B cell (primary cell): ENCODE data around the gene SPOCD1.

Source experiments
- CTCF ChIP-seq: fragments of 200-600 bp; IDR thresholded peaks from one replicate; pipeline ENCODE4 v1.8.0; 2022; ENCODE audit warnings: antibody characterized with exemption, mild to moderate bottlenecking
- EZH2 ChIP-seq: IDR thresholded peaks from 2 replicates; pipeline ENCODE4 v1.6.1; 2012; ENCODE audit warnings: borderline replicate concordance, low read depth, mild to moderate bottlenecking, moderate library complexity, low read length; ENCODE audit not compliant: insufficient read depth, poor library complexity, severe bottlenecking

GRCh38 chr1:31747304-31747703 is 68.5 kb downstream of the SPOCD1 start:
- TF ChIP-seq CTCF = no peak
- TF ChIP-seq EZH2 = no peak
